Thoracic aorta (tissue), 2 donors: ENCODE results near the gene P2RY12. TPM values are rescaled to one million over a fixed set of nuclear protein-coding genes. Genes with fewer than 3 reads are reported as not detected.

ENCODE experiments used
- ATAC-seq: fragments of 150-250 bp; one replicate; pipeline ENCODE4 v1.8.0; 2017; ENCODE audit warnings: low read depth; ENCODE audit not compliant: insufficient number of reproducible peaks, low FRiP score
- DNase-seq: peaks from one replicate; pipeline ENCODE4 v3.0.0-alpha.2; 2020; ENCODE audit warnings: low spot score
- H3K27ac ChIP-seq, 2 donors: fragments of 200-600 bp; sonication (generic); 1 replicate in 1 of 2; 2 replicates in 1 of 2; pipeline ENCODE4 v1.5.1; 2016; ENCODE audit warnings: mild to moderate bottlenecking in 2 of 2, moderate library complexity in 2 of 2
- H3K27me3 ChIP-seq: fragments of 200-600 bp; sonication (generic); replicated peaks from 2 replicates; pipeline ENCODE4 v1.6.0; 2016; ENCODE audit warnings: mild to moderate bottlenecking; ENCODE audit not compliant: insufficient read depth
- H3K36me3 ChIP-seq: fragments of 200-600 bp; sonication (generic); one replicate; pipeline ENCODE4 v1.5.1; 2016
- H3K4me1 ChIP-seq, 2 donors: fragments of 200-600 bp; sonication (generic); 1 replicate in 1 of 2; 2 replicates in 1 of 2; pipeline versions ENCODE4 v1.5.1 to v1.6.0; 2016; ENCODE audit warnings: low read depth in 2 of 2, mild to moderate bottlenecking in 1 of 2; ENCODE audit not compliant: control insufficient read depth in 1 of 2
- H3K4me3 ChIP-seq: fragments of 200-600 bp; sonication (generic); 2 replicates; pipeline ENCODE4 v1.5.1; 2016; ENCODE audit warnings: mild to moderate bottlenecking
- H3K9me3 ChIP-seq: fragments of 200-600 bp; sonication (generic); 2 replicates; pipeline ENCODE4 v1.5.1; 2016
- CTCF ChIP-seq: fragments of 200-600 bp; sonication (generic); IDR thresholded peaks from one replicate; pipeline ENCODE4 v1.5.1; 2019; ENCODE audit warnings: antibody characterized with exemption
- total RNA-seq, 2 donors: library from RNA; depleted of rRNA; stranded (reverse); fragments of >200 nt; gene quantifications; one replicate each; pipeline versions ENCODE4 v1.1.0 to v1.2.3, GENCODE V29; 2016

Gene P2RY12
- total RNA-seq, 2 donors from 2014 or later: 2.2 to 10.7 TPM

GRCh38 chr3:151301787-151302186 is 82.8 kb downstream of the P2RY12 start:
- Histone ChIP-seq H3K9me3 (no peaks in the 10 kb centered on the region), H3K27me3 (no peaks in the 10 kb centered on the region), H3K4me1 (peaks cover 0 to 4% of the 10 kb centered on the region in 2 donors), H3K36me3 (no peaks in the 10 kb centered on the region), H3K4me3 (no peak overlapping the region), H3K27ac (no peak overlapping the region)
- DNase-seq (no peak), ATAC-seq (no peak)
- TF ChIP-seq CTCF: no peak

GRCh38 chr3:151300539-151300938 is 84.0 kb downstream of the P2RY12 start:
- Histone ChIP-seq H3K27ac (no peak overlapping the region), H3K27me3 (no peaks in the 10 kb centered on the region), H3K4me1 (peaks cover 0 to 4% of the 10 kb centered on the region in 2 donors), H3K4me3 (no peak overlapping the region), H3K36me3 (no peaks in the 10 kb centered on the region), H3K9me3 (no peaks in the 10 kb centered on the region)
- ATAC-seq: no peak
- DNase-seq: no peak
- TF ChIP-seq CTCF: no peak

- H3K9me3 ChIP-seq: no peaks in the 10 kb centered on the region
- no peak for TF ChIP-seq CTCF
- DNase-seq (no peak), ATAC-seq (no peak)
- no peaks in the 10 kb centered on the region for H3K27me3 ChIP-seq
- no peak overlapping the region for H3K27ac ChIP-seq
- no peak overlapping the region for H3K4me3 ChIP-seq
- H3K4me1 ChIP-seq: no peaks in the 10 kb centered on the region
- no peaks in the 10 kb centered on the region for H3K36me3 ChIP-seq
Observed at GRCh38 chr3:151299006-151299405, 85.5 kb downstream of the P2RY12 start.

- TF ChIP-seq CTCF: no peak
- DNase-seq (no peak), ATAC-seq (no peak)
- H3K27ac ChIP-seq: no peak overlapping the region
- no peaks in the 10 kb centered on the region for H3K9me3 ChIP-seq
- no peaks in the 10 kb centered on the region for H3K27me3 ChIP-seq
- no peak overlapping the region for H3K4me3 ChIP-seq
- H3K36me3 ChIP-seq: no peaks in the 10 kb centered on the region
- no peaks in the 10 kb centered on the region for H3K4me1 ChIP-seq
Observed at GRCh38 chr3:151297429-151297828, 87.1 kb downstream of the P2RY12 start.

DNA sequence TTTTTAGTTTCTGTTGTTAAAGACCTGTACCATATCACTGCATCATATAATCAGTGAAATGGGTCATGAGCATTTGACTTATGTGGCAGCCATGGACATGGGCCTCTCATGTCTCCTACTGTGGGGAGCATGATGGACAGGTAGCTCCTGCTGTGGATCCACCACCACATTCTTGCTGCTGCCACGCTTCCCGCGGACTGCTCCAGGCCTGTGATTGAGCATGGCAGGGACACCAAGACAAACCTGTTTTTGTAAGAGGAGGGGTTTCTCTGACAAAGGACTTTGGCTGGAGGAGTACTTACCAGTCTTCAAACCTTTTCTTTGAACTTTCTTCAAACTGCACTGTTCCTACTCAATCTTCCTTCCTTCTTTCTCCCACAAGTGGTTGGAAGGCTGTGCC is 88.3 kb downstream of the P2RY12 start:
- DNase-seq: no peak
- H3K4me1 ChIP-seq: no peaks in the 10 kb centered on the region
- no peaks in the 10 kb centered on the region for H3K9me3 ChIP-seq
- no peak overlapping the region for H3K27ac ChIP-seq
- no peaks in the 10 kb centered on the region for H3K36me3 ChIP-seq
- no peak overlapping the region for H3K4me3 ChIP-seq
- H3K27me3 ChIP-seq: no peaks in the 10 kb centered on the region
- ATAC-seq: no peak
- TF ChIP-seq CTCF: no peak
